Omental fat pad (tissue), 4 donors: ENCODE data around the gene CPED1. TPM values are rescaled to one million over a fixed set of nuclear protein-coding genes. Genes with fewer than 3 reads are reported as not detected.
"Not testable (repeated sequence)": the region's sequence is repeated elsewhere in the genome, so short reads cannot be mapped to it uniquely, and the experiment has no call there.

Experiments
- ATAC-seq: fragments of 150-250 bp; one replicate; pipeline ENCODE4 v1.9.1; 2016; ENCODE audit warnings: mild to moderate bottlenecking, moderate library complexity; ENCODE audit not compliant: low FRiP score
- DNase-seq: peaks from one replicate; pipeline ENCODE4 v3.0.0-alpha.2; 2019; ENCODE audit warnings: low spot score
- CTCF ChIP-seq, 3 donors: fragments of 450-650 bp; IDR thresholded peaks; one replicate each; pipeline ENCODE4 v1.5.1; 2016 to 2017; ENCODE audit warnings: antibody characterized with exemption in 3 of 3, mild to moderate bottlenecking in 3 of 3, moderate library complexity in 2 of 3
- total RNA-seq, 4 donors: library from RNA; depleted of rRNA; stranded (reverse); fragments of >200 nt; gene quantifications; one replicate each; pipeline ENCODE4 v1.1.0, GENCODE V29; 2016

CPED1 gene
- total RNA-seq, 4 donors from 2014 or later = 24.9 to 63.9 (median 40.9) TPM

- TF ChIP-seq CTCF (IDR thresholded peaks at IDR 0.05) = no peak
- ATAC-seq = no peak
- no peak for DNase-seq
These were observed 70.5 kb downstream of the CPED1 start for GRCh38 chr7:121058975-121059374.

GRCh38 chr7:121059979-121060509, 71.5 kb downstream of the CPED1 start:
- not testable (repeated sequence) for DNase-seq, ATAC-seq

- no peak for TF ChIP-seq CTCF (IDR thresholded peaks at IDR 0.05)
- ATAC-seq = no peak
These were observed 73.4 kb downstream of the CPED1 start for GRCh38 chr7:121061677-121062582.

DNA sequence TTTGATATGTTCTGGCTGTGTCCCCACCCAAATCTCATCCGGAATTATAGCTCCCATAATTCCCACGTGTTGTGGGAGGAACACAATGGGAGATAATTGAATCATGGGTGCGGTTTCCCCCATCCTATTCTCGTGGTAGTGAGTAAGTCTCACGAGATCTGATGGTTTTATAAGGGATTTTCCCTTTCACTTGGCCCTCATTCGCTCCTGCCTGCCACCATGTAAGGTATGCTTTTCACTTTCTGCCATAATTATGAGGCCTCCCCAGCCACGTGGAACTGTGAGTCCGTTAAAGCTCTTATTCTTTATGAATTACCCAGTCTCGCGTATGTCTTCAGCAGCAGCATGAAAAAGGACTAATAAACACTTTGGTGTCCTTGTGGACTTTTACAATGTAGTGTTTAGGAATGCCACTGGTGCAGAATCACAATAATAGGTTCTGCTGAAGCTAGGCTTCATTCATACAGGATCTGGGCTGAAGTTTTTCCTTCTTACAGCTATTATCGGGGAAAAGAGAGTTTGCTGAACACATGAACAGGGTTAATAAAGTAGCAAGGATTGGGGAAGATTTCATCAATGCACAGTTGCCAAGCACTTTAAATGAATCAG, 74.3 kb downstream of the CPED1 start:
- no peak for ATAC-seq
- no peak for DNase-seq
- TF ChIP-seq CTCF (IDR thresholded peaks at IDR 0.05) = no peak

More at GRCh38 chr7:121061677-121062582, 73.4 kb downstream of the CPED1 start:
- no peak for DNase-seq

GRCh38 chr7:121067717-121068116, 79.2 kb downstream of the CPED1 start:
- not testable (repeated sequence) for ATAC-seq, DNase-seq

- ATAC-seq (peak; percentile 71), DNase-seq (no peak)
- TF ChIP-seq CTCF (IDR thresholded peaks at IDR 0.05) = no peak
These were observed 81.0 kb downstream of the CPED1 start for GRCh38 chr7:121069346-121070100.

GRCh38 chr7:121071132-121071531, 82.6 kb downstream of the CPED1 start:
- TF ChIP-seq CTCF (IDR thresholded peaks at IDR 0.05) = no peak
- no peak for DNase-seq
- ATAC-seq = no peak
